GM21737 (cell line): ENCODE results near the gene ADARB2.

Experiments used
- ATAC-seq: cut with Tn5 transposase; IDR thresholded peaks from one replicate; pipeline ENCODE4 v1.9.1; 2021; ENCODE audit warnings: mild to moderate bottlenecking, moderate library complexity; ENCODE audit not compliant: unreplicated experiment

ADARB2 gene

DNA sequence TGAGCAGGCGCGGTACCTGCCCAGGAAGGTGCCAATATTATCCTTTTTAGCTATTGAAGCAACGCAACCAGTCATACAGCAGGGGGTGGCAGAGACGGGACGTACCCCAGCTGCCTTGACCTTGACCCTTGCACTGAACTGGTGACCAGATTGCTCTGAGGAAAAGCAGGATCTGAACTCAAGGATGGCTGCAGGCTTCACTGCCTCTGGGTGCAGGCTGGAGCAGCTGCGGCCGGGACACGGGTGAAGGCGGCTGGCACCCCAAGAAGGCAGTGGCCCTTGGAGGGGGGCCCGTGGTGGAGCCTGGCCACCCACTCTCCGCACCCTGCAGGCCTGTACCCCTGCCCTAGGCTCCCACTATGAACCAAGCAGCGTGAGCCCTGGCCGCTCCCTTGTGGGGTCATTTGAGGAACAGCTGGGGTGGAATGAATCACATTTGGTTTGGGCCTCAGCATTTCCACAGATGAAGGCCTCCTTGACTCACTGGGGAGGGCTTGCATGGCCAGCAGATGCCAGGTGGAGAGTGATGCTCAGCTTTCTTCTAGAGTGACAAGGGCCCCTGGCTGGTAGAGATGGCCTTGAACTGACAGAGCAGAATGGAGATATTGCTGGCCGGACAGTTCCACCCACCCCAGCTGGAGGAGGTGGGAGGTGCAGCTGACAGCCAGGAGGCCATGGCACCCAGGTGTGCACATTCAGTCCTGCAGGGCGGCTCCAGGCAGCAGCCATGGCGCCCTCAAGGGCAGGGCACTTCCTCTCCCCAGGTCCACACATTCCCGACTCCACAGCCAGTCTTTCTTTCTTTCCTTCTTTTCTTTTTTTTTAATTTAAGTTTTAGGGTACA lies 462.4 kb downstream of the ADARB2 start:
- no peak for ATAC-seq

DNA sequence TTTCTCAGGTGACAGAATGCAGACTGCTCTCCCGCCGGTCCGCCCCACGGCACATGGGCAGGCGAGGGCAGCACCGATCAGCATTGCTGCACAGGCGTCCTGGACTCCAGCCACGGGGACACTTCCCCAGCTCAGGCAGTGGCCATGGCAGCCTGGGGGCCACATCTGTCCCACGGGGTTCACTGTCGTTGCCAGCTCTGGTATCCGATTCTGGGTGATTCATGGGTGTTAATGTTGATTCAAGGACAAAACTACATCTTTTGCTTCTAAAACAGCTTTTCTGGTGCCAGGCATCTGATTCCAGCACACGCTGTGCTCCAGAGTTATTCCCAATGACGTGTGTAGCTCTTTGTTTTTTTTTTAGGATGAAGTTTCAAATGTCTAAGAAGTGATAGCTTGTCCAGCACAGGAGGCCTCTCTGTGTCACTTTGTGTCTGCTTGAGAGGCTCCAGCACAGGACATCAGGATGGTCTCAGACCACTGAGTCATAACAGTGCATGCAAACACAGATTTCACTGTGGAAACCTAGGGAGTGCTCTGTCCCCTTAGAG lies 463.1 kb downstream of the ADARB2 start:
- ATAC-seq, result no peak

DNA sequence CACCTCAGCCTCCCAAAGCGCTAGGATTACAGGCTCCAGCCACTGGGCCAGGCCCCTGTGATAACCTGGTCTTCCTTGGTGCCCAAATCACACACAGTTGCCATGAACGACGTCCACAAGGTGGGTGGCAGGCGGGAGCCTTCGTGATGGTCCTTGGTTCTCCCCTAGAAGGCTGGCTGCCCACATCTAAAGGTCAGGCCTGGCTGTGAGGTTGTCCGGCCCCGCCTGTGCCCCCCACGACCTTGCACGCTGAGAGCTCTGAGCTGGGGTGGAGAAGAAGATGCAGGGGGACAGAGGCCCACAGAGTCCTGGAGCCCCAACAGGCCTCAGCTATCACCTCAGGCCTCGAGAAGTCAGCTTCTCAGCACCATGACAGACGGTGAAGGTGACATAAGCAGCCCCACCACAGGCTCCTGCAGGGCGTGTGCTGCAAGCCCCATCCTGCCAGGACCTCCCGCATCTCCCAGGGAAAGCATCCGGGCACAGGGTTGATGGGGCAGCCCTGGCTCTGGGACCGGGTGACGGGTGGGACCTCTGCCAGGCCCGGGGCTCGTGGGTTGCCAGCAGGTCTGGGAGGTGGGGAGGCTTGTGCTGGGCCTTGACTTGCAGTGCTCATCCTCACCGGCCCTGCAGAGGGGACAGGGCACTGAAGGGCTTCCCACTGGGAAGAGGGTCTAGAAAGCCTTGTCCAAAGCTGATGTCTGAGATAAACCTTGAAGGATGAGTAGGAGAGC lies 463.8 kb downstream of the ADARB2 start:
- no peak for ATAC-seq

DNA sequence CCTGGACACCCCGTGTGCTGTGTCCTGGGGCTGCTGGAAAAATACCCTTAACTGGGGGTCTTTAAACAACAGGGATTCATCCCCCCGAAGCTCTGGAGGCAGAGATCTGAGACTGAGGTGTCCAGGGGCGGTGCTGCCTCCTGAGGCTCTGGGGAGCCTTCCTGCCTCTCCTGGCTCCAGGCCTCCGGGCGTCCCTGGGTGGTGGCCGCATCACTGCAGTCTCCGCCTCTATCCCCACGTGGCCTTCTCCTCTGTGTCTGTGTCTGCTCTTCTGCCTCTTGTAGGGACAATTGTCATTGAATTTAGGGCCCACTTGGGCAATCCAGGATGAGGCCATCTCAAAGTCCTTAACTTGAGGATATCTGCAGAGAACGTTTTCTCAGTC lies 464.6 kb downstream of the ADARB2 start:
- ATAC-seq, result no peak

DNA sequence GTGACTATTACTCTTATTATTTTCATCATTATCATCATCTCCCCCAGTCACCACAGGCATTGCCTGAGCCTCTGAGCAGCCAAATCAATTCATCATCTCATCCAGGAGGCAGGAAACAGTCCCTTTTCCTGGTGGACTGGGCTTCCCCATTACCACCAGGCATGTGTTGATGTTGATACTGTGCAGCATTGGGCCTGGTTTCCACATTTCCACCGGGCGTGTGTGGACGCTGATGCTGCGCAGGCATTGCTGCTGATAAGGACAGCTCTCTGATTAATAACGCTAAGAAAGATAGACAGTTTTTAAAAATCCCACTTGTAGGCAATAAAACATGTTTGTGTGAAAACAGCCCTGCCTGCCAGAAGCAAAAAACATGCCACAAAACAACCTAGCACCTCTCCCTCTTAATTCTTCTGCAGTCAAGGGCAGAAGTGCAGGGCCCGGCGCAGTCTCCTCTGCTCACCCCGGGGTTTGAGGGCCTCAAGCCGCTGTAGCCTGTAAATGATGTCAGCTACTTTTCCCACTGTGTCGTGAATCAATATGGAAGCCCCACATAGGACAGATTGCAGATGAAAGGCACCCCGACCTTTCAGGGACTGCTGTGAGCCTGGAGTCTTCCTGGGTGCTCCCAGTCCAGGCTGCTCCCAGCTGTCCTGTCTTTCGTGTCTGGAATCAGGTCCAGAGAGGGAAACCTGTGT lies 465.1 kb downstream of the ADARB2 start:
- ATAC-seq, result no peak

DNA sequence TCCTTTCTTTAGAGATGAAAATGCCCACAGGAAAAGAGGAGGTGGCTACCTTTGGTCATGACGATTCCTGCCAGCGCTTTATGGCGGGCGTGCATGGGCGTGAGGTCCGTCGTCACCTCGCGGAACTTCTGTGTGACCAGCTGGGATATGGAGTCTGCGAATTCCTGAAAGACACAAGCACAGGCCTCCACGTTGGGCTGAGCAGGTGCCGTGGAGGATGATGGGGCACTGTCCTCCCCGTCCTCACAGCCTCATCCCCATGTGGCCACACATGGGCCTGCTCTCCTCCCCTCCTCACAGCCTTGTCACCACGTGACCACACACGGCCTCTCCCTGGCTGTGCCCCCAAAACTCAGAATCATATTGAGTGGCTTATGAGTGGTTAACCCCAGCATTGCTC lies 466.4 kb downstream of the ADARB2 start:
- no peak for ATAC-seq

DNA sequence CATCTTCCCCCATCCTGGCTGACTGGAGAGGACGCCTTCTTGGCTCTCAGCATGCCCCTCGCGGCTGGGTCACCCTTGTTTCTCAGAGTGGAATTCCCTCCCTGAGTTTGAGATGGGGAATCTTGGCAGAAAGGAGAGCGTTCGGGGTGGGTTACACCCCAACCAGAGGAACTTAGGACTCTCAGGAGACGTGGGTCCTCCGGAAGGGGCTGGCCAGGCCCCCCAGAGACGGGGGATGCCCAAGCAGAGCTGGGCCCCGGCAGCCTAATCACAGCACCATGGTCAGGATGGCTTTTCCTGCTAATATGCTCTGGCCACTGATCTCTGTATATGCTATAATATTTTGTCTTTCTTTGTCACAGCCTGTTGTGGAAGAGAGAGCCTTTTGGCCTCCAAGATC lies 466.8 kb downstream of the ADARB2 start:
- no peak for ATAC-seq

DNA sequence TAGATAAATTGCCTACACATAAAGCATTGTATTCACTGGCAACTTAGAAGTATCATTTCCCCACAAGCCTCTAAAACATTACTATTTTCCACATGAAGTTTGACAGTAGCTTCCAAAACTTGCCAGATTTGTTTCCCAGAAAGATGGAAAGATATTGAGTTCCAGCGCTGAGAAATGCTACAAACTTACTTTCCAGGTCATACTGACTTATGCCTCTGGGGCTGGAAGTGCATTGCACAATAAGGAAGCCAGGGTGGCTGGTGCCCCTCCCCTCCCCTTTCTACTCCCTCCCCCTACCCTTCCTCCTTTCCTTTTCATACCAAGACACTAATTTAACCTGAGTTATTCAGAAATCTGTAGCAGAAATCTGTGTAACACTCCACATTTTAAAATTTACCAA lies 468.5 kb downstream of the ADARB2 start:
- ATAC-seq, result no peak

DNA sequence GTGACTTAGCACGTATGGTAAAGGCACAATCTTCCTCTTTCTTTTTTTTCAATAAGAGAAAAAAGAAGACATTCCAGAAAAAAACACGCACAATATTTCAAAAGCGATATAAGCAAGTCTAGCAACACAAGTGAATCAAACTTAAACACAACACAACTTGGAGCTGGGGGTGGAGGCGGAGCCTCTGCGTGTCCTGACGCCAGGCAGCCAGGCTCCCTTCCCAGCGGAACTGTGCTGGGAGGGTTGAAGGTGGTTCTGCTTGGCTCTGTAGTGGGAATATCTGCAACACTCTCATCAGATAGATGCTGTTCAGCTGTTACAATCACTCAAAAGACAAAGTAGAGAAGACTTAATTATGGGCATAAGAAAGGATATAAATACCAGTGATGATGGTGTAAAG lies 469.8 kb downstream of the ADARB2 start:
- no peak for ATAC-seq

DNA sequence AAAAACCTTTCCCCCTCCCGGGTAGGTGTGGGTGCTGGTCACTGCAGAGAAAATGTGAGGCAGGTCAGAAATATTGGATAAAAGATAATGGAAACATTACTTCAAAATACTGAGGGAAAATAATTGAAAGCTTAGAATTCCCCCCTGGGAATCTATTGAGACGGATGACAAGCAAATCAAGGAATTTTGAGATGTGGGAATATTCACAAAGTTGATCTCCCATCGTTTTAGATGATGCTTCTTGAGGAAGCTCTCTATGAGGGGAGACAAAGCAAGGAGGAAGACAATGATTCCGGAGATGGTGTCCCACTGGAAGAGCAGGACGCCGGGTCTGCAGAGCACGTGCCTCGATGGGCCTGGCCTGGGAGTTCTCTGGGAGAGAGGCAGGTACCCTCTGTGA lies 470.2 kb downstream of the ADARB2 start:
- no peak for ATAC-seq

DNA sequence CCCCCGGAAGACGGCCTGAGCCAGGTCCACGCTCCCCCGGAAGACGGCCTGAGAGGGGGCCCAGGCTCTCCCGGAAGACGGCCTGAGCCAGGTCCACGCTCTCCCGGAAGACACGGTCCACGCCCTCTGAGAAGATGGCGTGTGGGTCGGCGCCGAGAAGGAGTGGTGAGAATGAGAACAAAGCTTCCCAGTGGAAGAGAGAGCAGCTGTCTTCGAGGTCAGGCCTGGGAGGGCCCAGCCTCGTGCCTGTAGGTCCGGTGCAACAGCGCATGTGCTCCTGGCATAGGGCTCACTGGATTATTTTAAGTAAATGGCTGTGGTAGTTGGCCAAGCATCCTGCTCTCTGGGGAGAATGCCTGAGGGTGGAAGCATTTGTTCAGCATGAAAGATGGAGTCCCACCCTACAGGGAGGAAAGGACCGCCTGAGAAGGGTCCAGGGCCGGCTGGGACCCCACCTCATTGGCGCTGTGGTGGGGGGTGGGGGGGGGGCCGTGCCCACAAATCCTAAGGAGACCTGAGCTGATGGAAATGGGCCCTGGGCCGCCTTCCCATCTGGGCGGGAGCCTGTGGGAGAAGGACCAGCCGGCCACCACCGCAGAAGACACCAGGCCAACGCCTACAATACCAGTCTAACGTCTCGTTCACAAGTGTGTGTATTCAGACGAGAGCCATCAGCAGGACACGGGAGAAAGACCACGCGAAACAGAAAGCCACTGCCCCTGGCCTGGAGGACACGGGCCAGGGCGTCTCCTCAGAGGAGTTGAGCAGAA lies 471.1 kb downstream of the ADARB2 start:
- ATAC-seq, result no peak

DNA sequence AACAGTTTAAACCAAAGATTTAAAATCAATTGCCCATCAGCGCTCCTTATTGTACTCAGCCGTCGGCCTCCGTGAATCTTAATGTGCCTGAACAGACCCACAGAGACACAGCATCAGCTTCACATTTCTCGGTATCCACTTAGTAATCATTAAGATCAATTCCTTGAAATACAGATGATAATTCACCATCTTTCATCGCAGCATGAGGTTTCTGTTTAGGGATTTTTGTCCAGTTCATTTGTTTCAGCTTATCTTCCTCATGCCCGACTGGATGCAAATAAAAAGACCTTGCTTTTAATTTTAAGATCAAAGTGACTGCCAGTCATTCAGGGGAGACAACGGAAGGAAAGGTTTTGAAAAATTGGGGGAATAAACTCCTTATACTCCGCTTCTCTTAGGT lies 473.3 kb downstream of the ADARB2 start:
- no peak for ATAC-seq

DNA sequence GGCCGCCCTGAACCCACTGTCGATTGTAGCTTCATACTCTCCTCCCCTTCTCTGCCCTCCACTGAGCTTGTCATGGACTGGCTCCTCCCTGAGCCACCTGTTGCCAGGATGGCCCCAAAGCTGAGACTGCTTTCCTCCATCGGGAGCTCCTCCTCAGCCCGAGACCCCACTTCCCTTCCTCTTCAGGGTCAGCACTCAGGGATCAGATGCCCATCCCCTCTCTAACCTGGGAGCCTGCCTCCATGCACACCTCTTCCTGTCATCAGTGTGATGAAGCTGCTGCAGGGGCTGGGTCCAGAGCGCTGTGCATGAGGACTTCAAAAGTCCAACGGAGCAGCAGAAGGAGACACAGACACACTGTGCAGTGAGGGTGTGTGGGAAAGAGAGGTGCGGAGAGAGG lies 480.1 kb downstream of the ADARB2 start:
- ATAC-seq, result no peak

DNA sequence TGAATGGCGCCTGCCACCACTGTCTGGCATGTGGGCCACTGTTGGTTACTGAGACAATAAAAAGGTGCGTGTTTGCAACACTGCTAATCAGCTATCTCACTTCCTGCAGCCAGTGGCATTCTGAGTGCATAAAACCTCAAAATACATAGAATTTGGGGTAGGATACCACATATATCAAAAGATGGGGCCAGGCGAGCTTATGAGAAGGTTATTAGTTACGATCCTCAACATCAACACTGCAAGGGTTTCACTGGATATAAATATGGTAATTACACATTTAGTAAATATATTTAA lies 480.9 kb downstream of the ADARB2 start:
- no peak for ATAC-seq

DNA sequence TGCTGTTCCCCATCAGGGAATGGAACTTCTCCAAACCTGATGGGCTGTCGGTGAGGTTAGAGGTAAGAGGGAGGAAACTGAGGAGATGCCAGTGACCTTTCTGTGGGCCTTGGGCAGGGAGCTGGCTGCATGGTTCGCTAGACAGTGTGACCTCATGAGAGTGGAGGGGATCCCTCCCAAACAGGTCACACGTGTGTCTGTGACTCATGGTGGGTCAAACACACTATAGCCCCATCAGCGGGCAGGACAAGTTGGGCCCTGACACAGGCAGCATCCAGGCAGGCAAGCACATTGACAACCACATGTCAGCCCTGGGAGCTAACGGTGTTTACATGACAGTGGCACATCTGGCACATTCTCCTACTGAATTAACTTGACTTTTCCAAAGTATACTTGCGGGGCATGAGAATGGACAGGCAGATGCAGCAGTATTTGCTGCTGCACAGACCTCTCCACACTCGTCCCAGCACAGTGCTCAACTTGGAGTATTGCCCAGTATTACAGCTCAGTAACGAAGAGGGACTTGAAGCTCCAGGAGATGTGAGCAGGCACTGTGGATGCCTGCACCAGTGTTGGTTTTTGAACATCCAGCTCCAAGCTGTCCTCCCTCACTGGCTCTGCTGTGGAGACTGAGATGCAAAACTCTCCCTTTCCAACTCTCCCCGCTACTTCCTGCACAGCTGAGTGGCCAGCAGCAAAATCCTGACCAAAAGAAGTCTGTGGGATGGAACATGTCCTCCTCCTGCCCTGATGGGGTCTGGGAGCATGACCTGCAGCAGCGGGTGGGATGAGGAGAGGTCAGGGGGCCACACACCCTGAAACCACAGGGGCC lies 481.5 kb downstream of the ADARB2 start:
- ATAC-seq, result no peak

DNA sequence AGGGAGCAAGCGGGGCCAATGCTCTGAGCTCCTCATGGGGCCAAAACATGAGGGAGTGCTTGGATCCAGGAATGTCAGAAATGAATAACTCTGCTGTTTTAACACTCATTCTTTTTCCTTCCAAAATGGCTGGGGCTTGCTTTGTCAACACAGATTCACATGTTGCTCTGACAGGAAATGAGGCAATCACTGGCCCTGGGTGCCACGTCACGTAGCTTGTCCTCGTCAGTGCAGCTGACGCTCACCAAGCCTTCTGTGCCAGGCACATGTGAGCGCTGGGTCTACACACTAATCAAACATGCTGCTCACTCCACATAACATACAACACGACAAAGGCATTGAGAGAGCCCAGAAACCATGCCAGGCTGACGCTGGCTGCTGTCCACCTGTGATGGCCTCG lies 482.2 kb downstream of the ADARB2 start:
- no peak for ATAC-seq

DNA sequence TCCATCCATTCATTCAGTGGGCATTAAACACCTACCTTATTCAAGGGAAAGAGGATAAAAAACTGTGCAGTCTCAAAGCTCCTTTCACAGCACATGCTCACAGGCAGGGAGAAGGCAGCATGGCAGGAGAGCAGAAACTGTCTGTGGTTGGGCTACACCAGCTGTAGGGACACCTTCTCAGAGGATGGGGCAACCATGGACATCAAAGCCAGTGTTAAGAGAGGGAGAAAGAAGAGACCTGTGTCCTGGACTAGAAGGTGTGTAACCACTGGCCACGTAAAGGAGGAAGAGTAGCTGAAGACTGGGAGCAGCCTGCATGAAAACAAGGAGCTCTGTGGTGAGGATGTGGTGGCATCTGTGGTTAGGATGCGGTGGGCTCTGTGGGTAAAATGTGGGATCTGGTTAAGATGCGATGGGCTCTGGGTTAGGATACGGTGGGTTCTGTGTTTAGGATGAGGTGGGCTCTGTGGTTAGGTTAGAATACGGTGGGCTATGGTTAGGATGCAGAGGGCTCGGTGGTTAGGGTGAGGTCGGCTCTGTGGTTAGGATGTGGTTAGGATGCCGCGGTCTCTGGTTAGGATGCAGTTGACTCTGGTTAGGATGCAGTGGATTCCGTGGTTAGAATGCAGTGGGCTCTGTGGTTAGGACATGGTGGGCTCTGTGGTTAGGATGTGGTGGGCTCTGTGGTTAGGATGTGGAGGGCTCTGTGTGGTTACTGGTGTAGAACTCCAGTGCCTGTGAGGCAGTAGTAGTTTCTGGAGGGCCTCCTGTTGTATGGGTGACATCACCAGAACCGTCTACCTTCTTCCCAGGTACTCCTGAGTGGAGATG lies 483.6 kb downstream of the ADARB2 start:
- ATAC-seq, result no peak

DNA sequence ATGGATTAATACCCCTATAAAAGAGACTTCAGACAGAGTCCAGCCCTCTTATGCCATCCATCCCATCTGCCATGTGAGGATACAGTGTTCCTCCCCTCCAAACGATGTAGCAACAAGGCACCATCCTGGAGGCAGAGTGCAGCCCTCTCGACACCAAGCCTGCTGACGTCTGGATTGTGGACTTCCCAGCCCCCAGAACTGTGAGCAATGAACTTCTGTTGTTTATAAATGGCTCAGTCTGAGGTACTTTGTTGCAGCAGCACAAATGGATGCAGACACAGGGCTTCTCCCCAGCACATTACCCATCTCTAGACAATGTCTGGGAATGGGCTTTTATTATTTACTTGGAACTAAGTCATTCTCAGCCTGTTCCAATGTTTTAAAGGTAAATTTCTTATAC lies 485.6 kb downstream of the ADARB2 start:
- ATAC-seq, result no peak
